T-helper 1 cell treated with Interleukin-12 subunit alpha and Interleukin-12 subunit beta and Interleukin-4 antibody, amounts not matched to agents 30 μg/mL and 1 μg/mL, for 36 hours (primary cell): Measurements from ENCODE around the gene TTLL8.
"Not testable (repeated sequence)": the region's sequence is repeated elsewhere in the genome, so short reads cannot be mapped to it uniquely, and the experiment has no call there.

Experiments used
- H3K27ac Mint-ChIP-seq: one replicate; pipeline ENCODE4 v1.8.0; 2021; ENCODE audit warnings: mild to moderate bottlenecking, mixed read lengths
- H3K27me3 Mint-ChIP-seq: one replicate; pipeline ENCODE4 v1.8.0; 2021; ENCODE audit warnings: low read depth, mixed read lengths
- H3K36me3 Mint-ChIP-seq: one replicate; pipeline ENCODE4 v1.8.0; 2021; ENCODE audit warnings: low read depth, mixed read lengths
- H3K4me1 Mint-ChIP-seq: one replicate; pipeline ENCODE4 v1.8.0; 2021; ENCODE audit warnings: low read depth, mixed read lengths
- H3K4me3 Mint-ChIP-seq: one replicate; pipeline ENCODE4 v1.8.0; 2021; ENCODE audit warnings: mild to moderate bottlenecking, moderate library complexity, mixed read lengths
- H3K9me3 Mint-ChIP-seq: one replicate; pipeline ENCODE4 v1.8.0; 2021; ENCODE audit warnings: mixed read lengths

TTLL8 gene

DNA sequence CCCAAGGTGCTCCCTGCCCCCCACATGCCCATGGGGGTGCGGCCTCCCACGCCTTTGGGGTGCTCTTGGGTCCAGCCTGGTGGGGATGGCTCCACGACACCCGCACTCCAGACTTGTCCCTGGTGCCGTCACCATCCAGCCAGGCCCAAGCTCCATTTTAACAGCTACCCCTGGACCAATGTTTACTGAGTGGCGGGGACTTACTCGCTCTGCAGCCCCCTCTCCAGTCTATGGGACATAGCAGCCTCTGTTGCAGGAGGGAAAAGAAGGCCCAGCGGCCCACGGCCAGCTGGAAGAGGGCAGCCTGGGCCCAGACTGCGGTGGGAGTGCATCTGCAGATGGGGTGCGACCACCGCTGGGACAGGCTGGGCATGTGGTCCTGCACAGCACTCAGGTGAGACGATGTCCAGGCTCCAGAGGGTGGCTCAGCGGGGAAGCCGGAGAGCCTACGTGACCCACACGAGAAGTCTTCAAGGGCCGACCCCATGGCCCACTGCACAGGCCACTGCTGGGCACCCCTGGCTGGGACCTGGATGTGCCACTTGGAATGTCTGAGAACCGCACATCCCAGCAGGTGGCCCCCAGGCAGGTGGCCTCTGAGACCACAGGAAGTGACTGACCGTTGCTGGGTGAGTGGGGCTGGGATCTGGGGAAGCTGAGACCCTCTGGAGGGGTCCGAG is 63.6 kb downstream of the TTLL8 start:
- Mint-ChIP-seq H3K4me3 (no peak overlapping the region), H3K36me3 (no peaks in the 10 kb centered on the region), H3K27ac (no peak overlapping the region), H3K4me1 (peaks cover 3% of the 10 kb centered on the region), H3K9me3 (peaks cover 6% of the 10 kb centered on the region), H3K27me3 (peaks cover 5% of the 10 kb centered on the region)

DNA sequence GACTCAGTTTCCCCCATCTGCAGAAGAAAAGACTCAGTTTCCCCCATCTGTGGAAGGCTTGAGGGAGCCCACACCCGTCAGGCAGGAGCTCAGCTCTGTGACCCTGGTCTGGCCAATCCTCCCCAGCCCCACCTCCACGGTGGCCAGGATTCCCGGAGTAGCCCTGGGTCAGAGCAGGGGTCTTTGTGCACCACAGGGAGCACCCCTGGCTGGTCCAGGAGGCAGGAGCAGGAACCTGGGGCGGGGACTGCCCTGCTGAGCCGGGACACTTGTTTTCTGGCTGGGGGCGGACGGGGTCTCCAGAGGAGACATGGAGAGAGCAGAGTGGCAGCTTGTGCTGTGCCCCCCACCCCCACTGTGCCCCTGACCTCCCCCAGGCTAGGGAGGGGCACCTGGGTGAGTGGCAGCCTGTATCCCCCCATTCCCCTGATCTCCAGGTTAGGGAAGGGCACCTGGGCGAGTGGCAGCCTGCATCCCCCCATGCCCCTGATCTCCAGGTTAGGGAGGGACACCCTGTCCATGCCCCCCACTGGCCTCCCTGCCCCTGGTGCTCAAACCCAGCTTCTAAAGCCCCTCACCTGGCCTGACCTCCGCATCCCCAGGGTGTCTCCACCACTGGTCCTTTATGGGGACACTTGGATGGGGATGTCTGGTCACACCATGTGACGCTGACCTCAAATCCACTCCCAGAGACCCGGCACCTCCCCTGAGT is 64.3 kb downstream of the TTLL8 start:
- peaks cover 3% of the 10 kb centered on the region for H3K4me1 Mint-ChIP-seq
- H3K27me3 Mint-ChIP-seq: peaks cover 8% of the 10 kb centered on the region
- H3K4me3 Mint-ChIP-seq: no peak overlapping the region
- peak overlapping the region; percentile 6 for H3K27ac Mint-ChIP-seq
- H3K36me3 Mint-ChIP-seq: no peaks in the 10 kb centered on the region
- peaks cover 6% of the 10 kb centered on the region for H3K9me3 Mint-ChIP-seq

DNA sequence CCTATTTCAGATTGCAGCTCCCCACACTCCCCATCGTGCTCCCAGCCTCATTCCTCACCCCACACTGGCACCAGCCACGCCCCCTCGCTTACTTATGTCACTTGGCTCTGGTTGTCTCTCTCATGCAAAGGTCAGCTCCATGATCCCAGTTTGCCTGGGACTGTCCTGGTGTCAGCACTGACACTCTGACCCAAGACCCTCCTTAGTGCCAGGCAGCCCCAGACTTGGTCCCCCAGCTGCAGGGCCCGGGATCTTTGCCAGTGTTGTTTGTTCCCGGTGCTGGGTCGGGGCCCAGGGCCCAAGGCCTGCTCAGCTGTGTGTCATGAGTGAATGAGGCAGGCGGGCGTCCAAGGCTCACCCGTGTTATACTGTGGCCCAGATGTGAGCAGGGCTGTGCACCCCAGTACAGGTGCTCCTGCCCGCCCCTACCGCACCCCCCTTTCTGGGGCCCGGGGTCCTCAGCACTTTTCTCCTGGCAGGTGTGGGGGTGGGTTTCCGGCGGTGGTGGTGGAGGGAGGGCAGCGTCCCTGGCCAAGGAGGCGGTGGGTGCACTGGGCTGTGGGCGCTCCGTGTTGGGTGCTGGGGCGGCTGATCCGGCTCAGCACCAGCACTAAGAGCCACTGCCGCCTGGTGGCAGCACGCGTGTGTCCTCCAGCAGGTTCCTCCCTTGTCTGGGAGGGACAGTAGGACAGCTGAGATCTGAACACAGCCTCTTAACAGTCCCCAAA is 65.0 kb downstream of the TTLL8 start:
- H3K27me3 Mint-ChIP-seq: peaks cover 12% of the 10 kb centered on the region
- H3K27ac Mint-ChIP-seq: peak overlapping the region; percentile 6
- H3K4me3 Mint-ChIP-seq: no peak overlapping the region
- H3K9me3 Mint-ChIP-seq: peaks cover 10% of the 10 kb centered on the region
- H3K4me1 Mint-ChIP-seq: peaks cover 3% of the 10 kb centered on the region
- H3K36me3 Mint-ChIP-seq: no peaks in the 10 kb centered on the region

DNA sequence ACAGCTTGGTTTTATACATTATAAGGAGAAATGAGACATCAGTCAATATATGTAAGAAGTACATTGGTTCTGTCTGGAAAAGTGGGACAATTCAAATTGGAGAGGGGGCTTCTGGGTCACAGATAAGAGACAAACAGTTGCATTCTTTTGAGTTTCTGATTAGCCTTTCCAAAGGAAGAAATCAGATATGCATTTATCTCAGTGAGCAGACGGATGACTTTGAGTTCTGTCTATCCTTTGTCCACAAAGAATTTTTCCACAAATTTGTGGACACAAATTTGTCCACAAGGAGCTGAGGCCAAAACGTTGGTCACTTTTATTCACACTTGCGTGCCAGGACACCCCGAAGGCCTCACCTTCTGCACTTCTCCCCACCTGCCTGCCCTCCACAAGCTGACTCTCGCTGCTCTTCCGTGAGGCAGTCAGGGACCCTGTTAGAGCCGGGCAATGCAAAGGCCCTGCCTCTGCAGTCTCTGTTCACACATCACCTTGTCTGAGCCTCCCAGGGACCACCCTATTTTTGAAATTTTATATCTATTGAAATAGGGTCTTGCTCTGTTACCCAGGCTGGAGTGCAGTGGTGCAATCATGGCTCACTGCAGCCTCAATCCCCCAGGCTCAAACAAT is 66.1 kb downstream of the TTLL8 start:
- Mint-ChIP-seq H3K4me3 (no peak overlapping the region), H3K4me1 (peaks cover 3% of the 10 kb centered on the region), H3K27ac (no peak overlapping the region), H3K36me3 (no peaks in the 10 kb centered on the region), H3K9me3 (peaks cover 10% of the 10 kb centered on the region), H3K27me3 (peaks cover 16% of the 10 kb centered on the region)

DNA sequence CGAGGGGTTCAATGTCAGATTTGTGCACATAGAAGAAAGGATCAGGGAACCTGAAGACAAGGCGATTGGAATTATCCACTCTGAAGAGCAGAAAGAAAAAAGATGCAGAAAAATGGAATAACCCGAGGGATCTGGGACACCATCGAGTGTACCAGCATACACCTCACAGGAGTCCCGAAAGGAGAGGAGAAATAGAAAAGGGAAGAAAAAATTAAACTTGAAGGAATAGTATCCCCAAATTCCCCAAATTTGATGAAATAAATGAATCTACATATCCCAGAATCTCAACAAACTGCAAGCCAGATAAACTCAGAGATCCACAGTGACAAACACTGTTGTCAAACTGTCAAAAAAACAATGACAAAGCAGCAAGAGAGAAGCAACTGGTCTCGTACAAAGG is 66.9 kb downstream of the TTLL8 start:
- H3K4me1 Mint-ChIP-seq: peaks cover 3% of the 10 kb centered on the region
- no peak overlapping the region for H3K4me3 Mint-ChIP-seq
- peaks cover 23% of the 10 kb centered on the region for H3K27me3 Mint-ChIP-seq
- no peak overlapping the region for H3K27ac Mint-ChIP-seq
- peaks cover 19% of the 10 kb centered on the region for H3K9me3 Mint-ChIP-seq
- H3K36me3 Mint-ChIP-seq: peaks cover 2% of the 10 kb centered on the region

DNA sequence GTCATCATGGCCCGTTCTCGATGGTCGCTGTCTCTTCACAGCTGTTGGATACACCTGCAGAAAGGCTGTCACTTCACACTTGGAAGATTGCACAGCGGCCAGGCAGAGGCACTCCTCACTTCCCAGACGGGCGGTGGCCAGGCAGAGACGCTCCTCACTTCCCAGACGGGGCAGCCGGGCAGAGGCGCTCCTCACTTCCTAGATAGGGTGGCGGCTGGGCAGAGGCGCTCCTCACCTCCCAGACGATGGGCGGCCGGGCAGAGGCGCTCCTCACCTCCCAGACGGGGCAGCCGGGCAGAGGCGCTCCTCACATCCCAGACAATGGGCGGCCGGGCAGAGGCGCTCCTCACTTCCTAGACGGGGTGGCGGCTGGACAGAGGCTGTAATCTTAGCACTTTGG is 68.3 kb downstream of the TTLL8 start:
- not testable (repeated sequence) for H3K27ac Mint-ChIP-seq, H3K36me3 Mint-ChIP-seq, H3K4me3 Mint-ChIP-seq, H3K4me1 Mint-ChIP-seq
- Mint-ChIP-seq H3K9me3 (peaks cover 26% of the 10 kb centered on the region), H3K27me3 (peaks cover 37% of the 10 kb centered on the region)

DNA sequence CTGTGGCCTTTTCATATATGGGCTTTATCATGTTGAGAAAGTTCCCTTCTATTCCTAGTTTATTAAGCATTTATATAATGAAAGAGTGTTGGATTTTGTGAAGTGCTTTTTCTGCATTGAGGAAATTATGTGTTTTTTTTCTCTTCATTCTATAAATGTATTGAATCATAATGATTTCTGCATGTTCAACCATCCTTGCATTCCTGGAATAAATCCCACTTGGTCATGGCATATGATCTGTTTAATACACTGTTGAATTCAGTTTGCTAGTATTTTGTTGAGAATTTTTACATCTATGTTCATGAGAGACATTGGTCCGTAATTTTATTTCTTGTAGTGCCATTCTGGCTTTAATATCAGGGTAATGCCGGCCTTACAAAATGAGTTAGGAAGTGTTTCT is 71.8 kb downstream of the TTLL8 start:
- Mint-ChIP-seq H3K27me3 (peaks cover 48% of the 10 kb centered on the region), H3K4me1 (no peaks in the 10 kb centered on the region), H3K36me3 (peaks cover 6% of the 10 kb centered on the region), H3K4me3 (no peak overlapping the region), H3K9me3 (peaks cover 26% of the 10 kb centered on the region), H3K27ac (no peak overlapping the region)

DNA sequence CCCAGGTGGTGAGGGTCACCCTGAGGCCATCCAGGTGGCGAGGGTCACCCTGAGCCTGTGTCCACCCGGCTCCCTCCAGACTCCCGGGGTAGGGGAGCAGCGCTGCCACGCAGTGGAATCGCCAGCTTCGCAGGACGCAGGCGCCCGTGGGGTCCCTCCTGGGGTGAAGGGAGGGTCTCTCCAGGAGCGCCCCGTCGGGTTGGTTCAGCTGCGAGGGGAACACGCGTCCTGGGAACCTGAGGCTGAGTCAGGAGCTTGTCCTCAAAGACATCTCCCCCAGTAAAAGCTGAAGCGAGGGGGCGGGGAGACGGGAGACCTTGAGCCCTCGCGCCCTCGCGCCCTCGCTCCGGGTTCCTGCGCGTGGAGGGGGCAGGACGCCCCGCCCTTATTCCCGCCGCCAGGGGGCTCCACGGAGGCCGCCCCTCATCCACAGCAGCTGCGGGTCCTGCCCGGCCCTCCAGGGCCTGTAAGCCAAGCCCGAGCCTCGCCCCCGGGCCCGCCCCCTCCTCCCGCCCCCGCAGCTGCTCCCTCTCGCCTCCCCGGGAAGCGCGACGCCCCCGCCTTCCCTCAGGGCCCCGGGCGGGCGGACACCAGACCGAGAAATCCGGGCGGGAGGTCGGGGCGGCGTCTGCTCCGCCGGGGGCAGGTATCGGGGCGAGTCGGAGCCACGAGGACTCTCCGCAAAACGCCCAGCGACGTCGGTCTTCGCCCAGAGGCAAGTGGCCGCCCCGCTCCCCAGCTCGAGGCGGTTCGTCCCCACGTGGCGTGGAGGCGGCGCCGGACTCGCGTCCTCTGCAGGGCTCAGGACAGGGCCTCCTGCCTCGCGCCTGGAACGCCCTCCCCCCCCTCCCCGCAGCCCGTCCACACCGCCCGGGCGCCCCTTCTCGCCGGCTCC is 74.7 kb downstream of the TTLL8 start:
- Mint-ChIP-seq H3K27me3 (peaks cover 48% of the 10 kb centered on the region), H3K36me3 (peaks cover 16% of the 10 kb centered on the region), H3K4me3 (no peak overlapping the region), H3K27ac (no peak overlapping the region), H3K9me3 (peaks cover 29% of the 10 kb centered on the region), H3K4me1 (peaks cover 6% of the 10 kb centered on the region)

DNA sequence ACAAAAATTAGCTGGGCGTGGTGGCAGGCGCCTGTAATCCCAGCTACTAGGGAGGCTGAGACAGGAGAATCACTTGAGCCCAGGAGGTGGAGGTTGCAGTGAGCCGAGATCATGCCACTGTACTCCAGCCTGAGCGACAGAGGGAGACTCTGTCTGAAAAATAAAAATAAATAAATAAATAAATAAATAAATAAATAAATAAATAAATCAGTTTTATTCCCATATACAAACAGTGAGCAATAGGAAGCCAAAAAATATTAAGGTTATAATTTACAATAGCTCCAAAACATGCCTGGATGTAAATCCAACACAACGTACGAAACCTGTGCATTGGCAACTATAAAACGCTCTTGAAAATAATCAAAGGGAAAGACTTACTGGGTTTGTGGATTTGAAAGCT is 76.3 kb downstream of the TTLL8 start:
- peaks cover 16% of the 10 kb centered on the region for H3K36me3 Mint-ChIP-seq
- not testable (repeated sequence) for H3K4me3 Mint-ChIP-seq, H3K27ac Mint-ChIP-seq, H3K4me1 Mint-ChIP-seq
- H3K27me3 Mint-ChIP-seq: peaks cover 42% of the 10 kb centered on the region
- peaks cover 27% of the 10 kb centered on the region for H3K9me3 Mint-ChIP-seq

DNA sequence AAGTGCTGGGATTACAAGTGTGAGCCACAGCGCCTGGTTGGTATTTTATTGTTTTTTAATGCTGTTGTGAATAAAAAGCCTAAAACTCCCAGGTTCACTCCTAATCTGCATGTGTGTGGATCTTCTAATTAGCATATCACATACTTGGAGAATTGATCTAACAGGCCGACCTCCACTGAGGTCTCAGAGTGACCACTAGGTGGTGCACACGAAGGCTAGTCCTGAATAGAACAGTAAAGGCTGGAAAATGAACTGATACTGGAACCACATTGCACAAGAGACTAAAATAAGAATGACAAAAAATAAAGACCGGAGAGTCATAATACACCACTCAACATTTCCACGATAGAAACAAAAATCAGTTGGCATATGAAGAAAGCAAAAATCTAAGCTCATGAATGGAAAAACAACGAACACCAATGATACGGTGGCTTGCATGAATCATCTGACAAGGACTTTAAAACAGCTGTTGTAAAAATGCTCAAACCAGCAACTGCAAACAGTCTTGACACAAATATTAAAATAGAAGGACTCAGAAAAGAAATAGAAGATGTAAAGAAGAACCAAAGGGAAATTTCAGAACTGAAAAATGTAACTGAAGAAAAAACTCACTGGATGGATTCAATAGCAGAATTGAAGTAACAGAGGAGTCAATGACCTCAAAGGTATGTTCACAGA is 78.4 kb downstream of the TTLL8 start:
- peaks cover 20% of the 10 kb centered on the region for H3K4me1 Mint-ChIP-seq
- peak overlapping the region; percentile 66 for H3K27ac Mint-ChIP-seq
- no peak overlapping the region for H3K4me3 Mint-ChIP-seq
- H3K36me3 Mint-ChIP-seq: peaks cover 13% of the 10 kb centered on the region
- H3K27me3 Mint-ChIP-seq: peaks cover 21% of the 10 kb centered on the region
- peaks cover 13% of the 10 kb centered on the region for H3K9me3 Mint-ChIP-seq

DNA sequence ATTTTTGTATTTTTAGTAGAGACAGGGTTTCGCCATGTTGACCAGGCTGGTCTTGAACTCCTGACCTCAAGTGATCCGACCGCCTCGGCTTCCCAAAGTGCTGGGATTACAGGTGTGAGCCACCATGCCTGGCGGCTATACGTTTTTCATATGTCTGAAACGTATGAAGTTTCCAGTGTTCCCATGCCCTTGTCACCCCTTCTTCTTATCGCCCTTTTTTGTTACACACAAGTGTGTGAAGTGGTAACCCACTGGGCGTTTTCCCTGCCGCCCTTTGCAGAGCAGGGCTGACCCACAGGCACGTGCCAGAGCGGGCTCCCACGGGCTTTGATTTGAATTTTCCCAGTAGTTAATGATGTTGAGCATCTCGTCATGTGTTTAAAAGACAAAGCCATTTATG is 80.5 kb downstream of the TTLL8 start:
- peaks cover 20% of the 10 kb centered on the region for H3K4me1 Mint-ChIP-seq
- no peak overlapping the region for H3K27ac Mint-ChIP-seq
- peaks cover 13% of the 10 kb centered on the region for H3K36me3 Mint-ChIP-seq
- no peak overlapping the region for H3K4me3 Mint-ChIP-seq
- peaks cover 13% of the 10 kb centered on the region for H3K27me3 Mint-ChIP-seq
- H3K9me3 Mint-ChIP-seq: peaks cover 13% of the 10 kb centered on the region

DNA sequence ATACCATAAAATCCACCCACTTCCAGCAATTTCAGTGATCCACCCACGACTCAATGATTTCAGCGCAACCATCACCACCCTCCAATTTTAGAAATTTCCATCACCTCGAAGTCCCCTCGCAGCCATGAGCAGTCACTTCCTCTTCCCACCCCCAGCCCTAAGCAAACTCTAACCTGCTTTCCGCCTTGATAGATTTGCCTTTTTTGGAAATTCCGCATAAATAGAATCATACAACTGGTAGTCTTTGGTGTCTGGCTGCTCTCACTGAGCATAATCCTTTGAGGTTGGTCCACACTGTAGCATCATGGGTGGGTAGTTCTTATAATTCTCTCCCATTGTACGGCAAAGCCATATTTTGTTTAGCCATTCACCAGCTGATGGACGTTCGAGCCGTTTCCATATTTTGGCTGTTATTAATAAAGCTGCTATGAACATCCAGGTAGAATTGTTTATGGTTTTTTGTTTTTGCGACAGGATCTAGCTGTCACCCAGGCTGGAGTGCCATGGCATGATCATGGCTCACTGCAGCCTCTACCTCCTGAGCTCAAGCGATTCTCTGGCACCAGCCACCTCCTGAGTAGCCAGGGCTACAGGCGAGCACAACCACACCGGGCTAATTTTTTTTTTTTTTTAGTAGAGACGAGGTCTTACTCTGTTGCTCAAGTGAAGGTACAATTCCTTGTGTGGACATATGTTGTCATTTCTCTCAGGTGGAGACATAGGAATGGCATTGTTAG is 81.5 kb downstream of the TTLL8 start:
- Mint-ChIP-seq H3K9me3 (peaks cover 13% of the 10 kb centered on the region), H3K4me3 (no peak overlapping the region), H3K27me3 (peaks cover 10% of the 10 kb centered on the region), H3K4me1 (peaks cover 20% of the 10 kb centered on the region), H3K27ac (peak overlapping the region; percentile 80), H3K36me3 (peaks cover 13% of the 10 kb centered on the region)
